ENCODE measurements around the gene TTLL1.

Gene TTLL1

GRCh38 chr22:43057641-43058040, 31.6 kb downstream of the TTLL1 start:
- Histone ChIP-seq H3K27me3 (ENCODE audit: insufficient read depth, low read length) (no peaks in the 10 kb centered on the region), H3F3A (ENCODE audit: insufficient read depth, low read length) (no peaks in the 10 kb centered on the region), H2AFZ (ENCODE audit: low read length) (no peak overlapping the region), H3K4me1 (ENCODE audit: insufficient read depth, low read length, severe bottlenecking) (no peaks in the 10 kb centered on the region), H3K9ac (ENCODE audit: low read length) (no peak overlapping the region), H4K20me1 (ENCODE audit: insufficient read depth, low read length) (no peaks in the 10 kb centered on the region), H3K27ac (ENCODE audit: low read depth, low read length, poor library complexity, severe bottlenecking) (no peak overlapping the region), H3K9me3 (ENCODE audit: low read length) (no peaks in the 10 kb centered on the region), H3K79me2 (ENCODE audit: insufficient read depth, low read length) (no peaks in the 10 kb centered on the region), H3K4me3 (ENCODE audit: low read depth, low read length, poor library complexity, severe bottlenecking) (no peak overlapping the region), H3K9me2 (ENCODE audit: low read depth, low read length) (no peaks in the 10 kb centered on the region), H3K36me3 (ENCODE audit: insufficient read depth, low read length) (no peaks in the 10 kb centered on the region), H3K4me2 (ENCODE audit: low read length) (no peak overlapping the region)
- no peak for TF ChIP-seq CTCF (IDR thresholded peaks at IDR 0.05; ENCODE audit: low read length)
- no peak for TF ChIP-seq EZH2 (IDR thresholded peaks at IDR 0.05; ENCODE audit: borderline replicate concordance, low read length)

GRCh38 chr22:43053176-43053575, 36.0 kb downstream of the TTLL1 start:
- H3K4me3 ChIP-seq (ENCODE audit: low read depth, low read length, poor library complexity, severe bottlenecking): no peak overlapping the region
- no peaks in the 10 kb centered on the region for H3K9me3 ChIP-seq (ENCODE audit: low read length)
- H3K36me3 ChIP-seq (ENCODE audit: insufficient read depth, low read length): no peaks in the 10 kb centered on the region
- H3K4me2 ChIP-seq (ENCODE audit: low read length): no peak overlapping the region
- no peaks in the 10 kb centered on the region for H3K79me2 ChIP-seq (ENCODE audit: insufficient read depth, low read length)
- TF ChIP-seq EZH2 (IDR thresholded peaks at IDR 0.05; ENCODE audit: borderline replicate concordance, low read length) (no peak), CTCF (IDR thresholded peaks at IDR 0.05; ENCODE audit: low read length) (peak; percentile 34)
- no peaks in the 10 kb centered on the region for H3K27me3 ChIP-seq (ENCODE audit: insufficient read depth, low read length)
- no peaks in the 10 kb centered on the region for H3K9me2 ChIP-seq (ENCODE audit: low read depth, low read length)
- H2AFZ ChIP-seq (ENCODE audit: low read length): no peak overlapping the region
- H4K20me1 ChIP-seq (ENCODE audit: insufficient read depth, low read length): no peaks in the 10 kb centered on the region
- H3K4me1 ChIP-seq (ENCODE audit: insufficient read depth, low read length, severe bottlenecking): no peaks in the 10 kb centered on the region
- H3F3A ChIP-seq (ENCODE audit: insufficient read depth, low read length): no peaks in the 10 kb centered on the region
- H3K27ac ChIP-seq (ENCODE audit: low read depth, low read length, poor library complexity, severe bottlenecking): no peak overlapping the region
- no peak overlapping the region for H3K9ac ChIP-seq (ENCODE audit: low read length)

- H3K27ac ChIP-seq (ENCODE audit: low read depth, low read length, poor library complexity, severe bottlenecking): no peak overlapping the region
- no peaks in the 10 kb centered on the region for H3K9me3 ChIP-seq (ENCODE audit: low read length)
- H4K20me1 ChIP-seq (ENCODE audit: insufficient read depth, low read length): no peaks in the 10 kb centered on the region
- no peaks in the 10 kb centered on the region for H3F3A ChIP-seq (ENCODE audit: insufficient read depth, low read length)
- no peaks in the 10 kb centered on the region for H3K9me2 ChIP-seq (ENCODE audit: low read depth, low read length)
- no peak overlapping the region for H2AFZ ChIP-seq (ENCODE audit: low read length)
- no peaks in the 10 kb centered on the region for H3K36me3 ChIP-seq (ENCODE audit: insufficient read depth, low read length)
- H3K4me1 ChIP-seq (ENCODE audit: insufficient read depth, low read length, severe bottlenecking): no peaks in the 10 kb centered on the region
- TF ChIP-seq CTCF (IDR thresholded peaks at IDR 0.05; ENCODE audit: low read length): no peak
- no peak for TF ChIP-seq EZH2 (IDR thresholded peaks at IDR 0.05; ENCODE audit: borderline replicate concordance, low read length)
- H3K4me2 ChIP-seq (ENCODE audit: low read length): no peak overlapping the region
- H3K9ac ChIP-seq (ENCODE audit: low read length): no peak overlapping the region
- H3K27me3 ChIP-seq (ENCODE audit: insufficient read depth, low read length): no peaks in the 10 kb centered on the region
- H3K79me2 ChIP-seq (ENCODE audit: insufficient read depth, low read length): no peaks in the 10 kb centered on the region
- no peak overlapping the region for H3K4me3 ChIP-seq (ENCODE audit: low read depth, low read length, poor library complexity, severe bottlenecking)
Observed at GRCh38 chr22:43050995-43051394, 38.2 kb downstream of the TTLL1 start.

Data from OCI-LY1 (cell line).